T-helper 2 cell (primary cell): ENCODE data around the gene C5AR2.
"Not testable (repeated sequence)": the region's sequence is repeated elsewhere in the genome, so short reads cannot be mapped to it uniquely, and the experiment has no call there.

Experiments used
- DNase-seq, 5 experiments: peaks; one replicate each; pipeline versions ENCODE4 v3.0.0 to v3.0.0-alpha.2; 2012 to 2022

The C5AR2 gene

GRCh38 chr19:47363758-47364531, 32.0 kb downstream of the C5AR2 start:
- DNase-seq: no peak

- not testable (repeated sequence) for DNase-seq
These were observed 33.5 kb downstream of the C5AR2 start for GRCh38 chr19:47365455-47365854.

GRCh38 chr19:47370045-47370611, 38.2 kb downstream of the C5AR2 start:
- no peak for DNase-seq

- no peak for DNase-seq
These were observed 39.3 kb downstream of the C5AR2 start for GRCh38 chr19:47371261-47371660.

- no peak for DNase-seq
These were observed 40.6 kb downstream of the C5AR2 start for GRCh38 chr19:47372603-47373002.

GRCh38 chr19:47373246-47374240, 41.6 kb downstream of the C5AR2 start:
- no peak for DNase-seq

GRCh38 chr19:47374876-47375693, 43.1 kb downstream of the C5AR2 start:
- no peak for DNase-seq

- no peak for DNase-seq
These were observed 44.0 kb downstream of the C5AR2 start for GRCh38 chr19:47375694-47376588.

GRCh38 chr19:47376589-47377144, 44.7 kb downstream of the C5AR2 start:
- no peak for DNase-seq

- DNase-seq: no peak
These were observed 45.3 kb downstream of the C5AR2 start for GRCh38 chr19:47377208-47377701.

GRCh38 chr19:47377801-47378200, 45.8 kb downstream of the C5AR2 start:
- DNase-seq: no peak

- no peak for DNase-seq
These were observed 46.3 kb downstream of the C5AR2 start for GRCh38 chr19:47378246-47378645.

- no peak for DNase-seq
These were observed 47.5 kb downstream of the C5AR2 start for GRCh38 chr19:47379381-47379938.

GRCh38 chr19:47380559-47380958, 48.6 kb downstream of the C5AR2 start:
- no peak for DNase-seq

GRCh38 chr19:47381121-47381520, 49.1 kb downstream of the C5AR2 start:
- no peak for DNase-seq

- peak in 2 of 5 experiments; percentile 29 to 56 for DNase-seq
These were observed 49.8 kb downstream of the C5AR2 start for GRCh38 chr19:47381653-47382279.

- DNase-seq: not testable (repeated sequence)
These were observed 51.9 kb downstream of the C5AR2 start for GRCh38 chr19:47383890-47384289.

- DNase-seq: not testable (repeated sequence)
These were observed 52.6 kb downstream of the C5AR2 start for GRCh38 chr19:47384533-47384932.

GRCh38 chr19:47386582-47386981, 54.6 kb downstream of the C5AR2 start:
- not testable (repeated sequence) for DNase-seq

GRCh38 chr19:47387623-47388022, 55.6 kb downstream of the C5AR2 start:
- not testable (repeated sequence) for DNase-seq
